Ishikawa (cell line): ENCODE data around the gene MAFF.

Experiments used
- CEBPB ChIP-seq: IDR thresholded peaks from 2 replicates; pipeline ENCODE4 v1.6.1; 2012
- CREB1 ChIP-seq: IDR thresholded peaks from 2 replicates; pipeline ENCODE4 v1.6.1; 2012; ENCODE audit warnings: low read depth
- EGR1 ChIP-seq: IDR thresholded peaks from 2 replicates; pipeline ENCODE4 v1.6.1; 2012
- EP300 ChIP-seq: IDR thresholded peaks from 2 replicates; pipeline ENCODE4 v1.6.1; 2012; ENCODE audit warnings: borderline replicate concordance
- FOXM1 ChIP-seq: IDR thresholded peaks from 2 replicates; pipeline ENCODE4 v1.6.1; 2012; ENCODE audit warnings: low read depth, borderline replicate concordance
- MAX ChIP-seq: IDR thresholded peaks from 2 replicates; pipeline ENCODE4 v1.6.1; 2012
- NFIC ChIP-seq: IDR thresholded peaks from 2 replicates; pipeline ENCODE4 v1.6.1; 2012
- RAD21 ChIP-seq: IDR thresholded peaks from 2 replicates; pipeline ENCODE4 v1.6.1; 2012; ENCODE audit warnings: low read depth
- TAF1 ChIP-seq: IDR thresholded peaks from 2 replicates; pipeline ENCODE4 v1.6.1; 2012; ENCODE audit warnings: low read depth, mild to moderate bottlenecking
- TCF12 ChIP-seq: IDR thresholded peaks from 2 replicates; pipeline ENCODE4 v1.6.1; 2012; ENCODE audit warnings: low read depth
- YY1 ChIP-seq: IDR thresholded peaks from 2 replicates; pipeline ENCODE4 v1.6.1; 2012; ENCODE audit warnings: low read depth
- TF ChIP-seq, protein P1 (sequence below): IDR thresholded peaks from 2 replicates; pipeline ENCODE4 v1.6.1; 2012; ENCODE audit warnings: low read depth, mild to moderate bottlenecking

- TF ChIP-seq YY1 (no peak), EGR1 (no peak), TCF12 (no peak), CREB1 (no peak), RAD21 (peak; percentile 37; the same call in 1 of the 2 replicates), EP300 (no peak), CEBPB (no peak), FOXM1 (no peak), MAX (no peak), NFIC (no peak), TAF1 (no peak)
- TF ChIP-seq, protein P1, sequence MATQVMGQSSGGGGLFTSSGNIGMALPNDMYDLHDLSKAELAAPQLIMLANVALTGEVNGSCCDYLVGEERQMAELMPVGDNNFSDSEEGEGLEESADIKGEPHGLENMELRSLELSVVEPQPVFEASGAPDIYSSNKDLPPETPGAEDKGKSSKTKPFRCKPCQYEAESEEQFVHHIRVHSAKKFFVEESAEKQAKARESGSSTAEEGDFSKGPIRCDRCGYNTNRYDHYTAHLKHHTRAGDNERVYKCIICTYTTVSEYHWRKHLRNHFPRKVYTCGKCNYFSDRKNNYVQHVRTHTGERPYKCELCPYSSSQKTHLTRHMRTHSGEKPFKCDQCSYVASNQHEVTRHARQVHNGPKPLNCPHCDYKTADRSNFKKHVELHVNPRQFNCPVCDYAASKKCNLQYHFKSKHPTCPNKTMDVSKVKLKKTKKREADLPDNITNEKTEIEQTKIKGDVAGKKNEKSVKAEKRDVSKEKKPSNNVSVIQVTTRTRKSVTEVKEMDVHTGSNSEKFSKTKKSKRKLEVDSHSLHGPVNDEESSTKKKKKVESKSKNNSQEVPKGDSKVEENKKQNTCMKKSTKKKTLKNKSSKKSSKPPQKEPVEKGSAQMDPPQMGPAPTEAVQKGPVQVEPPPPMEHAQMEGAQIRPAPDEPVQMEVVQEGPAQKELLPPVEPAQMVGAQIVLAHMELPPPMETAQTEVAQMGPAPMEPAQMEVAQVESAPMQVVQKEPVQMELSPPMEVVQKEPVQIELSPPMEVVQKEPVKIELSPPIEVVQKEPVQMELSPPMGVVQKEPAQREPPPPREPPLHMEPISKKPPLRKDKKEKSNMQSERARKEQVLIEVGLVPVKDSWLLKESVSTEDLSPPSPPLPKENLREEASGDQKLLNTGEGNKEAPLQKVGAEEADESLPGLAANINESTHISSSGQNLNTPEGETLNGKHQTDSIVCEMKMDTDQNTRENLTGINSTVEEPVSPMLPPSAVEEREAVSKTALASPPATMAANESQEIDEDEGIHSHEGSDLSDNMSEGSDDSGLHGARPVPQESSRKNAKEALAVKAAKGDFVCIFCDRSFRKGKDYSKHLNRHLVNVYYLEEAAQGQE, result no peak
Measured at GRCh38 chr22:38230108-38230825, 28.5 kb downstream of the MAFF start.
